ENCODE results near the gene SLC13A3.

GRCh38 chr20:46619445-46619844 is 31.8 kb downstream of the SLC13A3 start:
- TF ChIP-seq, protein P1, sequence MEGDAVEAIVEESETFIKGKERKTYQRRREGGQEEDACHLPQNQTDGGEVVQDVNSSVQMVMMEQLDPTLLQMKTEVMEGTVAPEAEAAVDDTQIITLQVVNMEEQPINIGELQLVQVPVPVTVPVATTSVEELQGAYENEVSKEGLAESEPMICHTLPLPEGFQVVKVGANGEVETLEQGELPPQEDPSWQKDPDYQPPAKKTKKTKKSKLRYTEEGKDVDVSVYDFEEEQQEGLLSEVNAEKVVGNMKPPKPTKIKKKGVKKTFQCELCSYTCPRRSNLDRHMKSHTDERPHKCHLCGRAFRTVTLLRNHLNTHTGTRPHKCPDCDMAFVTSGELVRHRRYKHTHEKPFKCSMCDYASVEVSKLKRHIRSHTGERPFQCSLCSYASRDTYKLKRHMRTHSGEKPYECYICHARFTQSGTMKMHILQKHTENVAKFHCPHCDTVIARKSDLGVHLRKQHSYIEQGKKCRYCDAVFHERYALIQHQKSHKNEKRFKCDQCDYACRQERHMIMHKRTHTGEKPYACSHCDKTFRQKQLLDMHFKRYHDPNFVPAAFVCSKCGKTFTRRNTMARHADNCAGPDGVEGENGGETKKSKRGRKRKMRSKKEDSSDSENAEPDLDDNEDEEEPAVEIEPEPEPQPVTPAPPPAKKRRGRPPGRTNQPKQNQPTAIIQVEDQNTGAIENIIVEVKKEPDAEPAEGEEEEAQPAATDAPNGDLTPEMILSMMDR (IDR thresholded peaks at IDR 0.05; ENCODE audit: insufficient read depth, low read length, poor library complexity, severe bottlenecking), result no peak
- no peak for TF ChIP-seq EZH2phosphoT487 (conservative IDR thresholded peaks at IDR 0.05; ENCODE audit: low read length)
